Stimulated activated naive CD8-positive, alpha-beta T cell treated with anti-CD3 and anti-CD28 coated beads, Interleukin-15, Interleukin-2, amounts not matched to agents 100 U/mL and 50 U/mL, for 24 hours (primary cell): ENCODE results near the gene SAPCD2.
A peak's percentile ranks its signal among the peaks of the same experiment; 100 is the strongest.
"Not testable (repeated sequence)": the region's sequence is repeated elsewhere in the genome, so short reads cannot be mapped to it uniquely, and the experiment has no call there.

Source experiments
- ATAC-seq: fragments of 150-1000 bp; cut with Tn5 transposase; one replicate; pipeline ENCODE4 v1.10.0; 2021
- DNase-seq: peaks from one replicate; pipeline ENCODE4 v3.0.0; 2021

SAPCD2 gene, protein sequence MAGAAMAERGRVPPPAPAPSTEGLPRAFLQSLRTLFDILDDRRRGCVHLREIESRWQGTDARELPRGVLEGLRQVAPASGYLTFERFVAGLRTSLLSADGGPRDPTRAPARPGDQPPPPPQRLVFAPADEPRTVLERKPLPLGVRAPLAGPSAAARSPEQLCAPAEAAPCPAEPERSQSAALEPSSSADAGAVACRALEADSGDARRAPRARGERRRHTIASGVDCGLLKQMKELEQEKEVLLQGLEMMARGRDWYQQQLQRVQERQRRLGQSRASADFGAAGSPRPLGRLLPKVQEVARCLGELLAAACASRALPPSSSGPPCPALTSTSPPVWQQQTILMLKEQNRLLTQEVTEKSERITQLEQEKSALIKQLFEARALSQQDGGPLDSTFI

DNA sequence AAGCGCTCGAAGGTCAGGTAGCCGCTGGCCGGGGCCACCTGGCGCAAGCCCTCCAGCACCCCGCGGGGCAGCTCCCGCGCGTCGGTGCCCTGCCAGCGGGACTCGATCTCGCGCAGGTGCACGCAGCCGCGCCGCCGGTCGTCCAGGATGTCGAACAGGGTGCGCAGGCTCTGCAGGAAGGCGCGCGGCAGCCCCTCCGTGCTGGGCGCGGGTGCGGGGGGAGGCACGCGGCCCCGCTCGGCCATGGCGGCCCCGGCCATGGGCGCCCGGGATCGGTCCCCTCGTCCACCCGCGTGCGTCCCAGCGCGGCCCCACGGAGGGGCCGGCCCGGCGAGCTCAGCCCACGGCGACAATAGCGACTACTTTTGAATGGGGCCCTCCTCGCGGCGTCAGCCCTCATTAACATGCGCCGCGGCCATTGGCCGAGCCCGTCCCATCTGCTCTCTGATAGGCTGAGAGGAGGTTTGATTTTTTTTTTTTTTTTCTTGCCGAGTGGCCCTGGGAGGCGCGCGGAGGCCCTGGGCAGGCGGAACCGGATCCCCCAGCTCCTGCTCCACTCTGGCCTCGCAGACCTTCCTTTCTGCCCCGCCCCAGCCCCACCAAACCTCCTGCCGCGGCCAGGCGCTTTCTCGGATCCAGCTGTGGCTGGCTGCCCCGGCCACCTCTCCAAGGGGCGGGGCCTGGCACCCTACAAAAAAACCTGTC lies at the start of gene SAPCD2:
Gene SAPCD2 (minus strand): TSS at position 357 of the 705 bp plus-strand sequence. CDS start 97 bp downstream, at position 260.
- peak; percentile 83 for DNase-seq
- ATAC-seq, result peak; percentile 90

DNA sequence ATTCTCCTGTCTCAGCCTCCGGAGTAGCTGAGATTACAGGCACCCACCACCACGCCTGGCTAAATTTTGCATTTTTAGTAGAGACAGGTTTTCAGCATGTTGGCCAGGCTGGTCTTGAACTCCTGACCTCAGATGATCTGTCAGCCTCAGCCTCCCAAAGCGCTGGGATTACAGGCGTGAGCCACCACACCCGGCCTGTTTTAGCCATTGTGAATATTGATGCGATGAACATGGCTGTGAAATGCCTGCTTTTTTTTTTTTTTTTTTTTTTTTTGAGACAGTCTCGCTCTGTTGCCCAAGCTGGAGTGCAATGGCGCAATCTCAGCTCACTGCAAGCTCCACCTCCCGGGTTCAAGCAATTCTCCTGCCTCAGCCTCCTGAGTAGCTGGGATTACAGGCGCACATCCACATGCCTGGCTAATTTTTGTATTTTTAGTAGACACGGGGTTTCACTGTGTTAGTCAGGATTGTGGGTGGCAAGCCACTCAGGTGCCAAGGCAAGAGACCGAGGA lies 47.8 kb upstream of the SAPCD2 start:
- not testable (repeated sequence) for ATAC-seq, DNase-seq

DNA sequence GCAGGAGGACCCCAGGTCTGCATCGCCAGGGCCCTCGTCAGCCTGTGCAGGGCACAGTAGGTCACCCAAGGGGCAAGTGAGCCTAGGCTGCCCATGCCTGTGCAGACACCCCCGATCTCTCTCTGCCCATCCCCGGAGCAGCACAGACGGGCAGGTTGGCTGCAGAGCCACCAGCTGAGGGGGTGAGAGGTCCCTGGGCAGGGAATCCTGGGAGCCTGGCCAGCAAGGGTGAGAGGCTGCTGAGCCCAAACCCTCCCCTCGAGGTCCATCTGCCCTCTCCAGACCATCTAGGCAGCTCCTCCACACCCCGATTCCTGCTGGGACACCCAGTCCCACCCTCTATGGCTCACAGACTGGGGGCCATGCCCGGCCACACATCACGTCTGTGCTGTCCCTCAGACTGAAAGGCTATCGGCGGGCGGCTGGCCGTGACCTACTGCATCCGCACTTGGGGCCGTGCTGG lies 46.9 kb upstream of the SAPCD2 start:
- DNase-seq, result no peak
- no peak for ATAC-seq

DNA sequence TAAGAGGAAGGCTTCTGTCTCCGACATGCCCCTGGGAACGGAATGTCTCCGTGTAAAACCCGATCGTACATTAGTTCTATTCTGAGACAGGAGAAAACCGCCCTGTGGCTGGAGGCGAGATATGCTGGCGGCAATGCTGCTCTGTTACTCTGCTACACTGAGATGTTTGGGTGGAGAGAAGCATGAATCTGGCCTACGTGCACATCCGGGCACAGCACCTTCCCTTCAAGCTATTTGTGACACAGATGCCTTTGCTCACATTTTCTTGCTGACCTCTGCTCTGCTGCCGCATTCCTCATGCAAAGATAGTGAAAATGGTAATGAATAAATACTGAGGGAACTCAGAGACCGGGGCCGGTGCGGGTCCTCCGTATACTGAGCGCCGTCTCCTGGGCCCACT lies 46.4 kb upstream of the SAPCD2 start:
- no peak for ATAC-seq

DNA sequence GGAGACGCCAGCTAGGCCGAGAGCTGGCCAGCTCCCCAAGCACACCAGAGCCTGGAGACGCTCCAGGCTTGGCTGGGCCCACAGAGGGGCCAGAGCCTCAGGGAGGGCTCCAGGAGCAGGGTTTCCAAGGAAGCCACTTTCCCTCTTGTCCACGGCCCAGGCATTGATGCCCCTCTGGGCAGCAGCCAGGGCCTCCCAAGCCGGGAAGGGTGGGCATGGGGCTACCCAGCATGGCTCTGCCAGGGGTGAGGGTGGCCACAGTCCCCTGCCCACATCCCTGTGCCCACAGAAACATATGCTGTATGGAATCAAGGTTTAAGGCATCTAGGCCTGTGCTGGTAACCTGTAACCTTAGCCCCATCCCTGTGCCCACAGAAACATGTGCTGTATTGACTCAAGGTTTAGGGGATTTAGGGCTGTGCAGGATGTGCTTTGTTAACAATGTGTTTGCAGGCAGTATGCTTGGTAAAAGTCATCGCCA lies 45.7 kb upstream of the SAPCD2 start:
- DNase-seq, result no peak

More for the DNA sequence above, 46.4 kb upstream of the SAPCD2 start:
- DNase-seq, result no peak

DNA sequence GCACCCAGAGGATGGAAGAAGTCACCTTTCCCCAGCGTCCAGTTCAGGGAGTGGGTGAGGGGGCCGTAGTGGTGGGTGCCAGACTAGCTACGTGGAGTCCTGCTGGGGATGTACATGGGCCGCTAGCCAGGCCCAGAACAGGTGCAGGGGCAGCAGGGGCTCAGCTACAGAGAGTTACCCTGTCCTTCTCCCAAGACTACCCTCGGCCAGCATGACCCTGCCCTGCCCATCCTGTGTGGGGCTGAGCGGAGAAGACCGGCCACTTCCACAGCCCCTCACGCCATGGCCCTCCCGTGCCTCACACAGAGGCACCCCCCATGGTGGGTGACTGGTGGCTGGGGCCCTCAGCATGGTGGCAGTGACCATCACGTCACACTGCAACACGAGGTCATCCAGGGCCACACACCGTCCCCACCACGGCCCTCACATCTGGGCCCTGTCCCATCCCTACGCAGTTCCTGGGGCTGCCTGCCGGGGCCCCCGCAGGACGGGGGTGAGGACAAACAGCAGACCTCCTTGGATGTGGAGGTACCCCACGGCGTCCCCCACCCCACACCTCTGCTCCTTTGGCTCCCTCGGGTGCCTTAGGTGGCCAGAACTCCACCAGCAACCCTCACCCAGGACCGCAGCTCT lies 45.2 kb upstream of the SAPCD2 start:
- ATAC-seq (no peak), DNase-seq (no peak)

More for the DNA sequence above, 45.7 kb upstream of the SAPCD2 start:
- no peak for ATAC-seq

DNA sequence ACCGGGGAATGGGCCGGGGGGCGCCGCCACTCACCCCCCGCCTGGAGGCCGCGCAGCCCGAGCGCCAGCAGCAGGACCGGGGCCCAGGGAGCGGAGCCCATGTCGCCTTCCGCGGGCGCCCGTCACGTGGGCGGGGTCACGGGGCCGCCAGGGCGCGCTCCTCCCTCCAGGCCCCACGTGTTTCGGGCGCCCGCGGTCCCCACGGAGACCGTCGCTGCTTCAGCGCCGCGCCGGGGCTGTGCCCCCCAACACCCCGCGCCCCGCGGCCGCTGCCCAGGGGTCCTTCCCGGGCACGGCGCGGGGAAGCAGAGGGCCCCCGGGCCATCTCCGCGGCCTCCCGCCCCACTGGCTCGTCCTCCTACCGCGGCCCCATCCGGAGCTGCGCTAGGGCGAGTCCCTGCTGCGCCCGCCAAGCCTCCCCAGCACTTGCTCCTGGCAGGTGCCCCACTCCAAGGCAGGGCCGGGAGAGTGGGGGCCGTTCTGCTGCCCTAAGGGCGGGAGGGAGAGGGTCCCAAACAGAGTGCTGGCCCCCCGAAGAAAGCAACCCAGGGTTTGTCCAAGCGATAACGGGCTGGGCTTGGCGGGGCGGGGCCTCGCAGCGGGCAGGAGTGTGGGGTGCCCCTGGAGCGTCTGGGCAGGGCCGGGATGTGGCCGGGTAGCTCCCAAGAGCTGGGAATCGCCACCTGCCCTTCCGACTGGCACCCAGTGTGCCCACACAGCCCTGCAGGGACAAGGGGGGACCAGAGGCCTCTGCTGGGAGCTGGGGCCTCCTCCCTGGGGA lies 44.4 kb upstream of the SAPCD2 start, which contains the start of gene DPP7:
Gene DPP7 (minus strand): TSS at position 121 of the 781 bp plus-strand sequence. CDS start 20 bp downstream, at position 101.
- DNase-seq, result peak; percentile 88
- peak; percentile 81 for ATAC-seq

DNA sequence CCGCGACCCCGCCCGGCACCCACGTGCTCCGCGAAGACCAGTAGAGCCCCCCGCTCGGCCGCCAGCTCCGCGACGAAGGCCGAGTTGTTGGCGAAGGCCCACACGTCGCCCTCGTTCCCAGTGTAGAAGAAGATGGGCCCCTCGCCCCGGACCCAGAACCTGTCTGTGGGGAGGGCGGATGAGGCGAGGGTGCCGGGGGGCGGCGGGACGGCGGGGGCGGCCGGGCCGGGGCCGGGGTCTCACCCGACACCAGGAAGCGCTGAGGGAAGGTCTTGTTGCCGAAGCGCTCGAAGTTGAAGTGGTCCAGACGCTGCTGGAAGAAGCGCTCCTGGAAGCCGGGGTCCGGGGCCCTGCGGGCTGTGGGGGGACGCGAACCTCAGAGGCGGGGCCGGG lies 43.9 kb upstream of the SAPCD2 start:
- DNase-seq (no peak), ATAC-seq (peak; percentile 1)

DNA sequence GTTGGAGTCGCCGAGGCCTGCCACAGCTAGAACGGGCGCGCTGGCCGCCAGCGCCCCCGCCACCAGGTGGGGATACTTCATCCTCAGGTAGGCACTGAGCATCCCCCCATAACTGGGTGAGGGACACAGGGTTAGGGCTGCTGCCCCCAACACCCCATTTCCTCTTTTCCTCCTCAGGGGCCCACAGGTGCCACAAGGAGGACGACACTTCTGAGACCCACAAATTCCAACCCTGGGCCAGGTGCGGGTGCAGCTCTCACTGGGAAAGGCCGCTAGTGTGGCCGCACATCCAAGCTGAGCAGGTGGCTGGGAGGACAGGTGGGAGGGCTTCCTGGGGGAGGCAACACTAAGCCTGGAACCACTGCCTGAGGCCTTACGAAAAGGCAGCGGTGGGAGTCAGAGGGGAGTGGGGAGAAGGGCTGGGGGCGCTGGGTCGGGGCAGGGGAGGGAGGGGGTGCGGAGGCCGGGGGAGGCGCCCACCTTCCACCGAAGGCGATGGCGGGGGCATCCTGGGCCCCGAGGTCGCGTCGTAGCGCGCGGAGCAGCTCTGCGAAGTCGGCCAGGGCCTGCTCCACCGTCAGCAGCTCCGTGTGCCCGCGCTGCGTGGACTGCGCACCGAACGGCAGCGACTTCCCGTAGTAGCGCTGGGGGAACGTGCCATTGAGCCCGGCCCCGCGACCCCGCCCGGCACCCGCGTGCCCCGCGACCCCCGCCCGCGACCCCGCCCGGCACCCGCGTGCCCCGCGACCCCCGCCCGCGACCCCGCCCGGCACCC lies 43.2 kb upstream of the SAPCD2 start:
- no peak for DNase-seq
- no peak for ATAC-seq

DNA sequence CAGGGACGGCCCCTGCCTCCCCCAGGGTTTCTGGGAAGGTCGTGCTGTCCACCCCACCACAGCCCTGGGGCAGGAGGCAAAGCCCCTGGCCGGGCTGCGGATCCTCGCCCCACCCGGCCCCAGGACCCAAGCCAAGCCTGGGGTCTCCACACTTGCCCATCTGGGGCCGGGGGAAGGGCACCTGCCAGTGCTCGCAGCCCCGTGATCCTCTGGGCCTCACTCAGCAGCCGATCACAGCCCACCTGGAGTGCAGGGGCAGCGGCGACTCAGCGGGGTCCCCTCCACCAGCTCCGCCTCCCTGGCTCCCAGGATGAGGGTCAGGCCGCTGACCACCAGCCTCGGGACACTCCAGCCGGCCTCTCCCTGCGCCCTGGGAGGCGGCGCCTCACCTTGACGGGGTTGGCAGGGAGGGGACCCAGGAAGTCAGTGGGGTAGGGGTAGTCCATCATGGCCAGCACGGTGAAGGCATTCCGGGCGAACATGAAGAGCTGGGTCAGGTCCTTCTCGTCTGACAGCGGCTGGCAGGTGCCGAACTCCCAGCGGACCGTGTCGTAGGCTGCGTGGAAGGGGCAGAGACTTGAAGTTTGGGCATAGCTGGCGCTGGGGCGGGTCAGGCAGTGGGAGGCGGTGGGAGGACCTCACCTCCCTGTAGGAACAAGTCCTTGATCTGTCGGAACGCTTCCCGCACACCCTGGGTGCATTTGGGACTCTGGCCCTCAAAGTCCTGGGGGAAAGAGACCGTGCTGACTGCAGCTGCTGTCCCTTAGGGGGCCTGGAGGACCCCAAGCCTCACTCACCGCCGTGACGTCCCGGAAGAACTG lies 42.4 kb upstream of the SAPCD2 start:
- no peak for DNase-seq
- ATAC-seq, result no peak

DNA sequence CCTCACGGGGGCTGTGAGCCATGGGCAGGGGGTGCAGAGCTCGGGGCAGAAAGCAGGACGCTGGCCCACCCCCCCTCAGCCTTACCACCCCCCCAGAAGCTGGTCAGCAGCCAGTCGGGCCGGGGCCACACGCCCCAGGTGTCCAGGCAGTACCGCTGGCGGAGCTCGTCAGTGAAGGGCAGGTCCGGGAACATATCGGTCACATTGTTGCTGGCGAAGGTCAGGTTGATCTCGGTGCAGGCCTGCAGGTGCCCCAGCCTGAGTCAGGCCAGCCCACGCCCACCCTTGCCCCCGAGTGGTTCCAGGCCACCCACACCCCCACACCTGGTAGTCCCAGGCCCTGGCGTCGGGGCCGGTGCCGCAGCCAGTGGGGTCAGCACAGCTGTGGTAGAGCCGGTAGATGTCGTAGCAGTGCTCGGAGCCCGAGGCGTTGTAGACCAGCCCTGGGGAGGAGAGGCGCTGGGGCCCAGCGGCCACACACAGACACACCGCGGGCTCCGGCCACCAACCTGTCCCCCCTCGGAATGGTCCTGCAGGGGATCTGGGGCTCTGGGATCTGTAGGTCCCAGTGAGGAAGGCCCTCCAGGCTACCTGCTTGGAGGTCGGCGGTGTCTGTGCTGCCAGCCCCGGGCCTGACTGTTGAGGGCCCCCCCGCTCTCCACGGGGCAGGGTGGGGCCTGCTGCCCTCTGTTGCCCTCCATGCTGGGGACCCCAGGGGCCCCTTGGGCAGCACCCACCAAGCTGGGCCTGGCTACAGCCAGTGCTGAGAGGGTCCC lies 41.6 kb upstream of the SAPCD2 start:
- DNase-seq (no peak), ATAC-seq (no peak)

DNA sequence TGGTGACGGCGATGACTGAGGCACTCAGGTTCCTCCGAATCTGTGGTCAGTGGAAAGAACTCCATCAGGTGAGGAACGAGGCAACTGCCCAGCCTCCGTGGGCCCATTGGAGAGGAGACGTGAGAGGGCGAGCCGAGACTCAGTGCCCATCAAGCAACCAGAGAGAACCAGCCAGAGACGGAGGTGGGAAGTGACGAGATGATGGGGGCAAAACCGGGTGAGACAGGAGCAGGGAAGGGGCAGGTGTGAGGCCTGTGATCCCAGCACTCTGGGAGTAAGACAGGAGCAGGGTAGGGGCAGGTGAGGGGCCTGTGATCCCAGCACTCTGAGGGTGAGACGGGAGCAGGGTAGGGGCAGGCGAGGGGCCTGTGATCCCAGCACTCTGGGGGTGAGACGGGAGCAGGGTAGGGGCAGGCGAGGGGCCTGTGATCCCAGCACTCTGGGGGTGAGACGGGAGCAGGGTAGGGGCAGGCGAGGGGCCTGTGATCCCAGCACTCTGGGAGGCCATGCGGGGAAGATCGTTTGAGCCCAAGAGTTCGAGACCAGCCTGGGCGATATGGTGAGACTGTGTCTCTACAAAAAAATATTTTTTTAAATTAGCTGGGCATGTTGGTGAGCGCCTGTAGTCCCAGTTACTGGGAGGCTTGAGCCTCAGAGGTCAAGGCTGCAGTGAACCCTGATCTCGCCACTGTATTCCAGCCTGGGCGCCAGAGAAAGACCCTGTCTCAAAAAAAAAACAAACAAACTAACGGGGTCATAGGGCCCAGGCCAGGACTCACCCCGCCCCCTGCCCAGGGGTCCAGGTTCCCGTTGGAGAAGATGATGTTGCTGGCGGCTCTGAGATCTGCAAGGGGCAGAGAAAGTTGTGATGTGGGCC lies 40.8 kb upstream of the SAPCD2 start:
- no peak for DNase-seq
- ATAC-seq, result no peak

DNA sequence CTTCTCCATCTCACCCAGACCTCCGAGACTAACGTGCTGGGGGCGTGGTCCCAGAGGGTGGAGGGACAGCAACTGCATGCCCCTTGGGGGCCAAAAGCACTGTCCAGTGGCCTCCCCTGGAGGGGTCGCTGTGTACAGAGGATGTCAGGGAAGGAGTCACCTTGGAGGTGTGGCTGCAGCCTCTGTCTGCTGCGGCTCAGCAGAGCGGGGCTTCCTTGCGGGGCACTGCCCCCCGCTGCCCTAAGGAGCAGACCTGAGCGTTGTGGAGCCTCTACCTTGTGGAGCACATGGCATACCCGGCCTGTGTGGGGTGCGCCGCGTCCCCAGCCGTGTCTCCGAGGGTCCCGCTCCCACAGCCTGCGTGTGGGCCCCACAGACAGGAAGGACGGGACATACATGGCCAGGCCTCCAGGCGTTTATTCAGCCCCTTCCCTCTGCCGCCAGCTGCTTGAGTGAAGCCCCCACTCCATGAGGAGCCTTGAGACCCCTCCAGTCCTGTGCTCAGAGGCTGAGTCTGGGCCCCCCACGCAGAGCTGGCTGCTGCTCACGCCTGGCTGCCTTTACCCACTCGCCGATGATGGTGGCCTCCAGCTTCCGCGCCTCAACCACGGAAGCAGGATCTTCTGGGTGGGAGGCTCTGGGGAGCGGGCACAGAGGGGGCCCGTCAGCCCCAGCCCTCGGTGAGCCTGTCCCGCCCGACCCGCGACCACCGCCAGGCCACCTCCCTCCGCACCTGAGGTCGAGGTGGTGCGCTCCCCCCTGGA lies 40.0 kb upstream of the SAPCD2 start:
- ATAC-seq (no peak), DNase-seq (no peak)

DNA sequence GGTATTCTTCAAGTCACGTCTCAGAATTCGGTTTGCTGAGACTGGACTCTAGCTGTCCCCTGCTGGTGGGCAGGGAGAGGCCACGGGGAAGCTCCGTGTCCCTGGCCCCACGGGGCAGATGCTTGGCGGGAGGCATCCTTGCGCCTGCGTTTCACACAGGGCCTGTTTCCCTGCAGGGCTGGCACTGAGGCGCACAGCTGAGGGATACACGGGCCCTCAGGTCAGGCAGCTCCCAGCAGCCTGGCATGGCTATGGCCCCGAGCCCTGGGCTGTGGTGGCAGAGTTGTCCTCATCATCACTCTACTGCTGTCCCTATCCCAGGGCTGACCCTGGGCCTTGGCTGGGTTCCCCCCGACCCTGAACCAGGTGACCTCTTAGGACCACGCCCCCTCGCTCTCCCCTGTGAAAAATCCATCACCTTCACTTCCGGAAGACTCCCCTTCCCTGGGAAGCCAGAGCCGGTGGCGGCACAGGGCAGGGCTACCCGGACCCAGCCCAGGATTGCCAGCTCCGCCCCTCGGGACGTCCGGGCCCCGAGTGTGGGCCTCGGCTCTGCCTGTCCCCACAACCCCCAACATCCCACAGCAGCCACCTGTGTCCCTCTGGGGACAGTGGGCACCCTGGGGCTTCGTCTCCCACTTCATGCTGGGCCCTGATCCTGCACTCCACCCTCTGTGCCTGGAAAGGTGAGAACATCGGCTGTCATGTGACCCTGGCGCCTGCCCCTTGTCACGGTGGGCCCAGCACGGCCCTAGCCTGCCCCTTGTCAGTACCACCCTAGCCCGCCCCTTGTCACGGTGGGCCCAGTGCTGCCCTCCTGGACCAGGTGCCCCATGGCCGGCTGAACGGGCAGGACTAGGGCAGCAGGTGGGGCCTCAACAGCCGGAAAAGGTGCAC lies 39.1 kb upstream of the SAPCD2 start:
- no peak for DNase-seq
- ATAC-seq, result no peak

DNA sequence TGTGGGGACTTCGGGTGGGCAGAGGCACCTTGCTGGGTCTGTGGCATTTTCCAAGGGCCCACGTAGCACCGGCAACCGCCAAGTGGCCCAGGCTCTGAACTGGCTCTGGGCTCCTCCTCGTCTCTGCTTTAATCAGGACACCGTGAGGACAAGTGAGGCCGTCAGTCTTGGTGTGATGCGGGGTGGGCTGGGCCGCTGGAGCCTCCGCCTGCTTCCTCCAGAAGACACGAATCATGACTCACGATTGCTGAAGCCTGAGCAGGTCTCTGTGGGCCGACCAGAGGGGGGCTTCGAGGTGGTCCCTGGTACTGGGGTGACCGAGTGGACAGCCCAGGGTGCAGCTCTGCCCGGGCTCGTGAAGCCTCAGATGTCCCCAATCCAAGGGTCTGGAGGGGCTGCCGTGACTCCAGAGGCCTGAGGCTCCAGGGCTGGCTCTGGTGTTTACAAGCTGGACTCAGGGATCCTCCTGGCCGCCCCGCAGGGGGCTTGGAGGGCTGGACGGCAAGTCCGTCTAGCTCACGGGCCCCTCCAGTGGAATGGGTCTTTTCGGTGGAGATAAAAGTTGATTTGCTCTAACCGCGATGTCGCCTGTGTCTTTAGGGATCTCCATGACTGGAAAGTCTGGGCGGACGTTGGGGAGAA lies 38.4 kb upstream of the SAPCD2 start:
- no peak for DNase-seq
- ATAC-seq, result no peak

DNA sequence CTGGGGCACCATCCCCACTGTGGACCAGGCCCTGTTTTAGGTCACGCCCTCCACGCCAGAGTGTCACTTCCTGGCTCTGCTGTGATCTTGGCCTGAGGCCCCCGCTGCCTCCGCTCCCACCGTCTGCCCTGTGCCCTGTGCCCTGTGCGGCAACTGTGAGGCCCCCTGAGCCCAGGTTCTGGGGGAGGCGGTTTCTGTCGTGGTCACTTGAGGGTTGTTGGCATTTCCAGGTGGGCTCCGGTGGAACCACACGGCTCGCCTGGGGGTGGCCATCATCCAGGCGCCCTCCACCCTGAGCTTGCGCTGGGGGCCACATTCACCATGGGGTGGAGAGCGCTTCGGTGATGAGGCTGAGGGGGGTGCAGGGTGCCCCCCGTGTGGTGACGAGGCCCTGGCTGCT lies 37.6 kb upstream of the SAPCD2 start:
- ATAC-seq (no peak), DNase-seq (no peak)
